ENCODE results near the gene SNAI1. TPM values are rescaled to one million over a fixed set of nuclear protein-coding genes. Genes with fewer than 3 reads are reported as not detected.

Gene SNAI1
- total RNA-seq, 1 donor from 2014 or later = 17.2 TPM

DNA sequence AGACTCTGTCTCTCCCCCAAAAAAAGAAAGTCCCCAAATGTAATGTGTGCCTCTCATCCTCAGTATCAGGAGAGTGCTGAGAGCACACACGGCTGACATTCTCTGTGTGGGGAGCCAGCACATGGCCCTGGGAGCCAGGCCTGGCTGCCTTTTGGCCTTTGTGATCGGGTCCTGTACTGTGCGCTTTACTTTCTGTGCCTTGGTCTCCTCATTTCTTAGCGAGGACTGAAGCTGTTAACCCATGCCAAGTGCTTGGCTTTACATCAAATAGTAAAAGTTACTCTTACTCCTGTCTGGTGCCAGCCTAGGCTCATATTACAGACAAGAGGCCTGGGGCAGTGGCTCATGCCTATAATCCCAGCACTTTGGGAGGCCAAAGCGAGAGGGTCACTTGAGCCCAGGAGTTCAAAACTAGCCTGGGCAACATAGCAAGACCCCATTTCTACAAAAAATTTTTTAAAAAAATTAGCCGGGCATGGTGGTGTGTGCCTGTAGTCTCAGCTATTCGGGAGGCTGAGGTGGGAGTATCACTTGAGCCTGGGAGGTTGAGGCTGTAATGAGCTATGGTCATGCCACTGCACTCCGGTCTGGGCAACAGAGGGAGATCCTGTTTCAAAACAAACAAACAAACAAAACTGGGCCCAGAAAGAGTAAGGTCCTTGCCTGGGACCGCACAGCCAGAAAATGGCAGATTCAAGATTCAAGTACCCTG is 50.3 kb downstream of the SNAI1 start:
- no peak for DNase-seq (ENCODE audit: extremely low read depth, low read depth, low spot score)

DNA sequence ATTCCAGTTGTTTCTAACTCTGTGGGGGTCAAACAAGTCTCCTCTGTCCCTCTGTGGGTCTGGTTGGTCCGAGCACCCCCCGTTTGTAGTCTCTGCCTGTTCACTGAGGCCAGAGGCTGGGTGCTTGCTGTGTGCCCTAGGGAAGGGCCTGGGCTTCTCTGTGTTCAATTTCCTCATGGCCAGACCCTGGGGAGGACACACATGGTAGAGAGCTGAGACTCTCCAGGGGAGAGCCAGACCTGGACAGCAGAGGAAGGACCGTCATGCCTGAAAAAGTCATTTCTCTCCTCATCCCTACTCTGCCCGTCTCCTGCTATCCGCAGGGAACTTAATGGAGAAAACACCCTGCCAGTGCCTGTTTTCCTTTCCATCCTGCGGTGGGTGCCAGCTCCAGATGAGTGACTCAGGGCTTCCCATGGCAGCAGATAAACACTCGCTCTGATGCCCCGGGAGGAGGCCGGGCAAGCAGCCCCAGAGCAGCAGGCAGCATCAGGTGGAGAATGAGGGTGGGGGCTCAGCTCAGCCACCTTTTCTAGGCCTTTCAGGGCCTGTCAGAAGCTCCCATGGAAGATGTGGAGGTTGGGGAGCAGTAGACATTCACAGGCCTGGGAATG is 51.9 kb downstream of the SNAI1 start:
- DNase-seq (ENCODE audit: extremely low read depth, low read depth, low spot score) = no peak

DNA sequence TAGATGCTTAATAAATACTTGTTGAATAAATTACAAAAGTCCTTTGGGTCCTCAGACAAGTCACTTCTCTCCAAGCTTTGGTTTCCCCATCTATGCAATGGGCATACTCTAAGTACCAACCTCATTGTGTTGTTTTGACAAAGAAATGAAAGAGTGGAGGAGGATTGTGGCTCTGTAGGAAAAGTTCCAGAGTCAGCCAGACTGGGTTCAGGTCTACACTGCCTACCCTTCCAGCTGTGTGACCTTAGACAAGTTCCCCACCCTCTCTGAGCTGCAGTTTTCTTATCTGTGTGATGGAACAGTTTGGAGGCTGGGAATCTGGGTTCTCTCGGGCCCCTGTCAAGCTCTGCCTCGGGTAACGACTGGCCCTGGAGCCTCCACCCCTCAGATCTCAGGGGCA is 53.9 kb downstream of the SNAI1 start:
- DNase-seq (ENCODE audit: extremely low read depth, low read depth, low spot score) = no peak

DNA sequence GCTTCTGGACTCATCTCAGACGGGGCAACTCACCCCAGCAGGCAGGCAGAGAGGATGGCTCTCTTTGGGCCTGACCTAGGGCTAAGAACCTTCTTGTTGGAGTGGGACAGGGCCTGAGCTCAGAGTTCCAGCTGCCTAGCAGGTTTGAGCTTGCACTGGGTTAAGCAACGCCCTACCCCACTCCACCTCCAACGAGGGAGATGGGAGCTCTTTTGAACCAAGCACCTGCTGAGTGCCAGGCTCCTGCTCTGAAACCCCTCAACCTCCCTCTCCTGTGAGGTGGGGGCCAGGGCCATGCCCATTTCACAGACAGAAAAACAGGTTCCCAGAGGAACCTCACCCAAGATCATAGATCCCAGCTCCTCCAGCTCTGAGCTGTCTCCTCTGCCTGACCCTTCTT is 54.3 kb downstream of the SNAI1 start:
- no peak for DNase-seq (ENCODE audit: extremely low read depth, low read depth, low spot score)

DNA sequence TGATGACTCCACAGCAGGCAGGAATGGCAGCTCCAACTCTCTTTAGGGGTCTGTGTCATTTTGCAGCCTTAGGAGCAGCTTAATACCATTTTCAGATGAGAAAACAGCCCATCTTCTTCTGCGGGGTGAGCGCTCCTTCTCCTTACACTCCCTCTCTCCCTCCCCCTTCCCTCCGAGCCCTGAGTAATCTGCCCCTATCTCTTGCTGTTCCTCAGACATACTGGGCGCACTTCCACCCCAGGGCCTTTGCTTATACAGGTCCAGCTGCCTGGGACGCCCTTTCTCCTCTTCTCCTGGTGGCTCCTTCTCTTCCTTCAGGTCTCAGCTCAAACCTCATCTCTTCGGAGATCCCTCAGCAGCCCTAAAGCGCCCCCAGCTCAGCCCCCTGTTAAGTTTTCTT is 54.8 kb downstream of the SNAI1 start:
- DNase-seq (ENCODE audit: extremely low read depth, low read depth, low spot score) = no peak

DNA sequence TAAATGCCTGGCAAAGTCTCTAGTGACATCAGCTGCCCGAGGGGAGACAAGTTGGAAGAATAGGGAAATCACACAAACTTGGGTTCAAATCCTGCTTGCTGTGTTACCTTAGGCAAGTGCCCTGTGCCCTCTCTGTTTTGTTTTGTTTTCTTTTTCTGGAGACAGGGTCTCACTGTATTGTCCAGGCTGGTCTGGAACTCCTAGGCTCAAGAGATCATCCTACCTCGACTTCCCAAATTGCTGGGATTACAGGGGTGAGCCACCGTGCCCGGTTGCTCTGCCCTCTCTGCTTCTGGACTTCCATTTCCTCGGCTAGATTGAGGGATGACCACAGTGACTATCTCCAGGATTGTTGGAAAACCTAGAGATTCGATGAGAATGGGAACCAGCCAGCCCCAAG is 55.4 kb downstream of the SNAI1 start:
- no peak for DNase-seq (ENCODE audit: extremely low read depth, low read depth, low spot score)

Other genes starting within 250 kb of the SNAI1 start
- gene SLC9A8, start 170.2 kb upstream of the SNAI1 start, total RNA-seq = 7.0 and 10.3 TPM in 2 replicates
- gene SPATA2, start 67.5 kb upstream of the SNAI1 start, total RNA-seq = 4.4 and 5.4 TPM in 2 replicates
- gene RNF114, start 46.6 kb upstream of the SNAI1 start, total RNA-seq = 114 and 156 TPM in 2 replicates
- 98.7 and 139 TPM in 2 replicates for gene UBE2V1, start 130.2 kb downstream of the SNAI1 start, total RNA-seq
- gene PEDS1, start 170.7 kb downstream of the SNAI1 start, total RNA-seq = 80.6 and 121 TPM in 2 replicates
- gene CEBPB, start 207.8 kb downstream of the SNAI1 start, total RNA-seq = 19.0 and 19.6 TPM in 2 replicates